ENCODE measurements around the gene LRRC56. TPM values are rescaled to one million over a fixed set of nuclear protein-coding genes. Genes with fewer than 3 reads are reported as not detected.
A peak's percentile ranks its signal among the peaks of the same experiment; 100 is the strongest.

The LRRC56 gene
- total and polyA plus RNA-seq, 2 experiments from 2014 or later, result 0.73 to 0.87 TPM

- peaks cover 6% of the 10 kb centered on the region; the same call in 2 of the 3 replicates for H3K4me1 Mint-ChIP-seq
- Histone ChIP-seq H4K20me1 (replicated peaks; ENCODE audit: insufficient read depth) (no peaks in the 10 kb centered on the region), H3K79me2 (replicated peaks; ENCODE audit: insufficient read depth) (no peaks in the 10 kb centered on the region), H3K4me1 (ENCODE audit: insufficient read depth) (peaks cover 5% of the 10 kb centered on the region; the same call in 1 of the 2 replicates), H2AFZ (no peak overlapping the region), H3K9me2 (ENCODE audit: insufficient read depth) (no peaks in the 10 kb centered on the region), H3K36me3 (ENCODE audit: insufficient read depth) (no peaks in the 10 kb centered on the region), H3K4me2 (peak overlapping the region; percentile 87), H3K4me3 (no peak overlapping the region), H3K27me3 (ENCODE audit: insufficient read depth) (peaks cover 28% of the 10 kb centered on the region), H3F3A (replicated peaks; ENCODE audit: low read depth) (0 out of 2 replicates have a peak, but pooled peaks cover 7% of the 10 kb centered on the region), H3K27ac (ENCODE audit: low read depth) (no peak overlapping the region)
- no peak overlapping the region for H3K27ac Mint-ChIP-seq
- ATAC-seq (no peak), DNase-seq (ENCODE audit: low spot score) (no peak)
- H3K9me3 Mint-ChIP-seq, result peaks cover 2% of the 10 kb centered on the region; the same call in 1 of the 3 replicates
- H3K4me3 Mint-ChIP-seq, result no peak overlapping the region
- TF ChIP-seq CREB1 (CRISPR knock-in tag; IDR thresholded peaks at IDR 0.05; ENCODE audit: low read depth) (no peak), REST (IDR thresholded peaks at IDR 0.05; ENCODE audit: unreplicated experiment) (no peak), NANOG (IDR thresholded peaks at IDR 0.05; ENCODE audit: borderline replicate concordance) (no peak), EZH2 (IDR thresholded peaks at IDR 0.05; ENCODE audit: low read depth, unreplicated experiment) (no peak), EZH2phosphoT487 (IDR thresholded peaks at IDR 0.05; ENCODE audit: unreplicated experiment) (no peak), ZNF462 (CRISPR knock-in tag; IDR thresholded peaks at IDR 0.05) (no peak)
- peaks cover 21% of the 10 kb centered on the region for H3K27me3 Mint-ChIP-seq (ENCODE audit: insufficient read depth, low read depth, poor library complexity)
- H3K36me3 Mint-ChIP-seq (ENCODE audit: low read depth), result no peaks in the 10 kb centered on the region
Observed at GRCh38 chr11:553988-554340, 16.6 kb downstream of the LRRC56 start.

Measured in GM23338 (cell line).